Measurements from ENCODE around the gene CLDN7. TPM values are rescaled to one million over a fixed set of nuclear protein-coding genes. Genes with fewer than 3 reads are reported as not detected.
A peak's percentile ranks its signal among the peaks of the same experiment; 100 is the strongest.
"Not testable (repeated sequence)": the region's sequence is repeated elsewhere in the genome, so short reads cannot be mapped to it uniquely, and the experiment has no call there.

CLDN7 gene
- total RNA-seq, 1 donor from 2014 or later: 0.94 TPM

- DNase-seq (peak; percentile 36), ATAC-seq (ENCODE audit: poor library complexity) (peak; percentile 67)
- intact Hi-C loops (cut with DNase I): no loop called here
Observed at GRCh38 chr17:7260651-7261378, 1.5 kb downstream of the CLDN7 start.

DNA sequence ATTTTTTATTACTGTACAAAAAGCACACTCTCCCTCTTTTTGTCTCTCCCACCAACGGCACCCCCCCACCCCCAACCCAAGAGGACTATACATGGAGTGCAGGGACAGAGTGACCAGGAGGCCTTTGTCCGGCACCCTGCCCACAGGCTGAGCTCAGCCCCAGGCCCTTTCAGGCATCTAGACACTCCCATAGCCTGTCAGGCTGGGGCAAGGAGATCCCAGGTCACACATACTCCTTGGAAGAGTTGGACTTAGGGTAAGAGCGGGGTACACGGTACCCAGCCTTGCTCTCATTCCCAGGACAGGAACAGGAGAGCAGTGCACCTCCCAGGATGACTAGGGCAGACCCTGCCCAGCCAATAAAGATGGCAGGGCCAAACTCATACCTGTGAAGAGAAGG lies 2.1 kb downstream of the CLDN7 start:
- intact Hi-C loops (cut with DNase I): no loop called here
- no peak for ATAC-seq (ENCODE audit: poor library complexity)
- peak; percentile 13 for DNase-seq

GRCh38 chr17:7259555-7259889 lies 2.8 kb downstream of the CLDN7 start:
- intact Hi-C loops (cut with DNase I): no loop called here
- DNase-seq (no peak), ATAC-seq (ENCODE audit: poor library complexity) (no peak)

GRCh38 chr17:7258731-7259554 lies 3.3 kb downstream of the CLDN7 start:
- intact Hi-C loops (cut with DNase I): no loop called here
- DNase-seq (no peak), ATAC-seq (ENCODE audit: poor library complexity) (no peak)

- DNase-seq (no peak), ATAC-seq (ENCODE audit: poor library complexity) (no peak)
- intact Hi-C loops (cut with DNase I): no loop called here
Observed at GRCh38 chr17:7256766-7257456, 5.4 kb downstream of the CLDN7 start.

GRCh38 chr17:7254511-7254910 lies 7.8 kb downstream of the CLDN7 start:
- DNase-seq: peak; percentile 9
- intact Hi-C loops (cut with DNase I): no loop called here
- ATAC-seq (ENCODE audit: poor library complexity): no peak

- no peak for DNase-seq
- intact Hi-C loops (cut with DNase I): no loop called here
- ATAC-seq (ENCODE audit: poor library complexity): no peak
Observed at GRCh38 chr17:7253082-7253481, 9.2 kb downstream of the CLDN7 start.

DNA sequence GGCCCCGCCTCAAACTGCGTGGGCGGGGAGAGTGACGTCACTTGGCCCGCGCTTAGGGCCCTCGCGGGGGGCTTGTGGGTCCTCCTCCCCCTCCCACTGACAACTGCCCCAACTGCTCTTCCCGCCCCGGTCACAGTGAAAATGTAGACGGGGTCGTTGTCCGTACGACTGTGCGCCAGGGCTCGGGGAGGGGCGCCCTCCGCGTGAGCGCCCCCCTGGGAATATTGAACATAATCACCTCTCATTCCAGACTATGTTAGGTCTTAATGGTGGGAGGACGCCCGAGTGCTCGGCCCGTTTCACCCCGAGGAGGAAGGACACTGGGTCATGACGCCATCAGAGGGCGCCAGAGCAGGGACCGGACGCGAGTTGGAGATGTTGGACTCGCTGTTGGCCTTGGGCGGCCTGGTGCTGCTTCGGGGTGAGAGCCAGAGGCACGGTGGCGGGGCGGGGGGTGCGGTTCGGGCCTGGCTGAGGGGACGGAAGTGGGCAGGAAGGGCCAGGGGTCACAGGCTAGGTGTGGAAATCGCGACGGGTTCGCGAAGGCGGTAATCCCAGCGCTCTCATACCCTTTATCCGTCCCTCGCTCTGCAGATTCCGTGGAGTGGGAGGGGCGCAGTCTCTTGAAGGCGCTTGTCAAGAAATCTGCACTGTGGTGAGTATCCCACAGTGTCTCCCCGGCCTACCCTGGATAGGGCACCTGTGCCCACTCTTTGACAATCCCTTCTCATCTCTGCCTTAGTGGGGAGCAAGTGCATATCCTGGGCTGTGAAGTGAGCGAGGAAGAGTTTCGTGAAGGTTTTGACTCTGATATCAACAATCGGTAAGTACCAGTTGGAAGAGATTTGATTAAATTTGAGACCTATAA lies 9.9 kb downstream of the CLDN7 start, which contains the start of gene ELP5:
ELP5 (plus strand) TSS at position 40 of the 868 bp plus-strand sequence; CDS start at position 376, 336 bp downstream.
- intact Hi-C loops (cut with DNase I): no loop called here
- ATAC-seq (ENCODE audit: poor library complexity): peak; percentile 82

DNA sequence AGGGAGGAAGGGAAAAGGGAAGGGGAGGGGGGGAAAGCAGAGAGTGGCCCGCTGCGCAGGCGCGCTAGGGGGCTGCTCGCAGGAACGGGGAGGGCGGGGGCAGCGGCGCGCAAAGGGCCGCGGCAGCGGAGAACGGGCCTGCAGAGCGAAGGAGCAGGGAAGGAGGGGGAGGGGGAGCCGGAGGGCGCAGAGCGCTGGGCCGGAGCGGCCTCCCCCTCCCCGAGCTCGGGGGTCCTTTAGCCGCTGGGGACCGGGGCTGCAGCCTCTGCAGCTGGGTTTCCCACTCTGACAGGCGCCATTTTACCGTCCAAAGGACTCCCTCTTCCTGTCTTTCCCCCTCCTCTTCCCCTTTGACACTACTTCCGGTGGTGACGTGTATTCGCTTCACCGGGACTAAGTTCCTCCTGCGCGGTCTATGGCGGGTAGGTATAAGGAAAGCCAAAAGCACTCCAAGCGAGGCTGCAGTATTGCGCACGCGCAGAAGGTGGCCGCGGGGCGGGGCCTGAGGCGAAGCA lies 10.6 kb downstream of the CLDN7 start, which contains the start of gene CTDNEP1:
CTDNEP1 (minus strand) TSS at position 74 of the 515 bp plus-strand sequence. CDS start 438 bp downstream, outside the sequence.
- DNase-seq (peak; percentile 98), ATAC-seq (ENCODE audit: poor library complexity) (peak; percentile 95)
- intact Hi-C loops (cut with DNase I): no loop called here

More for the DNA sequence above, 9.9 kb downstream of the CLDN7 start, which contains the start of gene ELP5:
- DNase-seq: peak; percentile 97

- ATAC-seq (ENCODE audit: poor library complexity): no peak
- intact Hi-C loops (cut with DNase I): no loop called here
- no peak for DNase-seq
Observed at GRCh38 chr17:7250695-7251627, 11.3 kb downstream of the CLDN7 start.

GRCh38 chr17:7249830-7250229 lies 12.4 kb downstream of the CLDN7 start:
- DNase-seq (no peak), ATAC-seq (ENCODE audit: poor library complexity) (no peak)
- intact Hi-C loops (cut with DNase I): no loop called here

DNA sequence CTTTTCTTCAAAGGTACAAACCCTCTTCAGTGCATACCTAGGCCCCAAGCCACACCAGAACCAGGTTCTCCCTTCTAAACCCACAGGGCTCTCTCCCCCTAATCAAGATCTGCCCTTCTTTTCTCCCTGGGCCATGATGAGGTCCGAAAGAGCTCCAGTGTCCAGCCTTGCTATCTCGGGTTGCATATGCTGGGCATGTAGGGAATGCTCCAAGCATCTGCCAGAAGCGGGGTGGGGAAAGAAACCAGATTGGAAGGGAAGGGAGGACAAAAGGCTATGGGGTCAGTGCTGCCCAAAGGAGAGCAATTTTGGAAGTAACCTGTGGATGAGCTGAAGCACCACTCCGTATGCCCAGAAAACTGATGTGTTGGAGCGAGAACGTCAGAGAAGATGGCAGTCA lies 13.1 kb downstream of the CLDN7 start:
- ATAC-seq (ENCODE audit: poor library complexity): no peak
- intact Hi-C loops (cut with DNase I): no loop called here

DNA sequence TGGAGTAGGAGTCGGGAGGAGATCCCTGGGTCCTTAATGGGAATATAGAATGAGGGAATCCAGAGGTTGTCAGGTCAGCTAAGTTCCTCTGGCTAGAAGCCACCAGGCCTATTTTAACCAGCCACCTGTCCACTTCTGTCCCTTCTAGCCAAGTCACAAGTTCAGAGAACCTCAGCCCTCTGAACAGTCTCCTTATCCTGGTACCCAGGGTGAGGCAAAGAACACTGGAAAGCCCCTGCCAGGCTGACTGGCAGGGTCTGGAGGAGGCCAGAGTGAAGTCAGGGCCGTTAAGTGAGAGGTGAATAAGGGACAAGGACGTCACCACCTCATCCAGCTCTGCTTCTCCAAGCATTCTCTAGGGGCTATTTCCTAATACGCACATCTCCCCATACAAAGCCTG lies 13.5 kb downstream of the CLDN7 start:
- no peak for ATAC-seq (ENCODE audit: poor library complexity)
- no peak for DNase-seq
- intact Hi-C loops (cut with DNase I): no loop called here

More for the DNA sequence above, 13.1 kb downstream of the CLDN7 start:
- no peak for DNase-seq

DNA sequence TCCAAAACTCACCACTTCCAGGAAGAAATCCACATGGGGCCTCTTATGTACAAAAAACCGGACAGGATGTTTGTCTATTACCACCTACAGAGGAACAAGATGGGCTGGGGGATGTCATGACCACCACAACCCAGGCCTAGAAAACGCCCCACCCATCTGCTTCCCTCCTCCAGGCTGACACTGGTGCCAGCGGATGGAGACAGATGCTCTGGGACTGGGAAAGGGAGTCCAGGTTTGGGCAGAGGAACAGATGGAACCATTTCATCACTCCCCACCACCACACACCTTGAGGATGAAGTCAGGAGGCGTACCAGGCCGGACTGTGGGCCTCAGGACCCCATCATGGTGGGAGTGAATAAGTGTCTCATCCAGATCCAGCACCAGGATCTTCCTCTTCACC lies 15.5 kb downstream of the CLDN7 start:
- intact Hi-C loops (cut with DNase I): no loop called here
- ATAC-seq (ENCODE audit: poor library complexity): no peak
- DNase-seq: no peak

DNA sequence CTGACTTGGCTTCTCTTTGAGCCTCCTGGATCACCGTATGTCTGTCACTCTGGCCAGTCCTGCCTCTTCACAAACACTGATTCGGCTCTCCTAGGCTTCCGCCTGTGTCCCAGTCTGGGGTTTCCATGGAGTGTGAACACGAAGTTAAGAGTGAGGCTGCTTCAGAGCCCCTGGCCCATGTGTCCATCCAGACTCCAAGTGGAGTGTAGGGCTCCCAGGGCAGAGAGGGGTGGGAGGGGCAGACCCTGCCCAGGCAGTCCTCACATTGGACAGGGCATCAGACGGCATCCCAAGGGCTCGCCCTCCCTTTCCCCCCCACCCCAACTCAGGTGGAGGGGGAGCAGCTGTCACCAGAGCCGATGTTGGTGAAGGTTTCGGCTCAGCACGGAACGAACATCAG lies 18.4 kb downstream of the CLDN7 start:
- DNase-seq; intact Hi-C loops (cut with DNase I); ATAC-seq (ENCODE audit: poor library complexity): not testable (repeated sequence)

GRCh38 chr17:7243453-7243729 lies 18.9 kb downstream of the CLDN7 start:
- DNase-seq (no peak), ATAC-seq (ENCODE audit: poor library complexity) (no peak)
- intact Hi-C loops (cut with DNase I): no loop called here

- DNase-seq (peak; percentile 98), ATAC-seq (ENCODE audit: poor library complexity) (peak; percentile 72)
- intact Hi-C loops (cut with DNase I): no loop called here
Observed at GRCh38 chr17:7242717-7243452, 19.4 kb downstream of the CLDN7 start.

All from Right ventricle myocardium superior (tissue), 1 donor.